Stimulated activated CD4-positive, alpha-beta T cell treated with anti-CD3 and anti-CD28 coated beads, Interleukin-12 subunit alpha, Interleukin-12 subunit beta, amount 100 ng/mL, for 4 hours (primary cell): Measurements from ENCODE around the gene MYOG.

Experiments
- DNase-seq: peaks from one replicate; pipeline ENCODE4 v3.0.0-alpha.2; 2020

Gene MYOG

DNA sequence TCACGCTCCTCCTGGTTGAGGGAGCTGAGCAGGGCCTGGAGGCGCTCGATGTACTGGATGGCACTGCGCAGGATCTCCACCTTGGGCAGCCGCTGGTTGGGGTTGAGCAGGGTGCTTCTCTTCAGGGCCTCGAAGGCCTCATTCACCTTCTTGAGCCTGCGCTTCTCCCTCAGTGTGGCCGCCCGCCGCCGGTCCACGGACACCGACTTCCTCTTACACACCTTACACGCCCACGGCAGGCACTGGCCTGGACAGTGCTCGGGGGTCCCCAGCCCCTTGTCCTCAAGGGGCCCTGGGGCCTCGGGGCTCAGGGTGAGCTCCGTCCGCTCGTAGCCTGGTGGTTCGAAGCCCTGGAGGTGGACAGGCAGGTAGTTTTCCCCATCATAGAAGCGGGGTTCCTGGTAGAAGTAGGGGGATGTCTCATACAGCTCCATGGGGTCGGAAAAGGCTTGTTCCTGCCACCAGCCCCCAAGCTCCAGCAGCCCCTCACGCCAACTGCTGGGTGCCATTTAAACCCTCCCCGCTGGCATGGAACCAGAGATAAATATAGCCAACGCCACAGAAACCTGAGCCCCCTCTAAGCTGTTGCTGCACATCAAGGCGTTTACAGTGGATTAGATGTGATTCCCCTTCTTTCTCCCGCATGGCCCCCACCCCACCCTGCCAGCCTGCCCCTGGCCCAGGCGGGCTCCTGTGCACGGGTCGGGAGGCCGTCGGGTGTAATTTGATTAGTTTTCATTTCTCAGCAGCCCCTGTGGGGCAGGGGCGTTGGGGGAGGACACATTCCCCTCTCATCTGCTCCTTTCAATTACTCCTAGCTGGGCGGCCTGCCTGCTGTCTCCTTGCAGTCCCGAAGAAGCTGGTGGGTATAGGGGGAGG, at the start of gene MYOG:
MYOG (minus strand) TSS at position 485 of the 879 bp plus-strand sequence; CDS start at position 434, 51 bp downstream.
- DNase-seq, result no peak

DNA sequence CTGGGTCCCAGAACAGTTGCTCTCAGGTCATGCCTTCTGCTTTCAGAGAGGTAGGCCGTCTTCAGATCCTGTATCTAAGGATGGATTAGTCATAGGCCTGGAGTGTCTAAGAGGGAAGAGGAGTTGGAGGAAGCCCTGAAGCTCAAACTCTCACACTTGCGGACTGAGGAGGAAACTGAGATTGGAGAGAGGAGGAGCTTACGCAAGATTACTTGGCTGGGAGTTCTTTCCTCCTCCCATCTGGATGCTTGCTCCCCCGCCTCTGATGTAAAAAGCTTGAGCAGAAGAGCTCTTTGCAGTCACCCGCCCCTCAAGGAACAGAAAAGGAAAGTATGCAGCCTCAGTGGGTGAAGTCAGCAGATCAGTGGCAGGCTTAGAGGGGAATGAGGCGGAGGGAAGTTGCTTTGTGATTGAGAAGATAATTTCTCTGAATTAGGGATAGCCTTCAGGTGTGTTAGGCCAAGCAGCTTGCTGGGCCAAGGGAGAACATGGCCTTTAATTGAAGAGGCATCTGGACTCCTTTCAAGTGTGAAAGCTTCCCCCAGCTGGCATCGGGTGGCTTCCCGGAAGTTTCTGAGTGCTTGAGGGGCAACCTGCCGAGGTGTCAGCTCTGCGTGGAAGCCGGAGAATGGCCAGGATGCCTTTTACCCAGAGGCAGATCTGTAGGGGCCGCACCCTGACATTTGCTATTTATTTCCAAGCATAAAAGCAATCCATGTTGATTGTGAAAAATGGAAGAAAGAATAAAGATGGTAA, 48.3 kb upstream of the MYOG start:
- no peak for DNase-seq

DNA sequence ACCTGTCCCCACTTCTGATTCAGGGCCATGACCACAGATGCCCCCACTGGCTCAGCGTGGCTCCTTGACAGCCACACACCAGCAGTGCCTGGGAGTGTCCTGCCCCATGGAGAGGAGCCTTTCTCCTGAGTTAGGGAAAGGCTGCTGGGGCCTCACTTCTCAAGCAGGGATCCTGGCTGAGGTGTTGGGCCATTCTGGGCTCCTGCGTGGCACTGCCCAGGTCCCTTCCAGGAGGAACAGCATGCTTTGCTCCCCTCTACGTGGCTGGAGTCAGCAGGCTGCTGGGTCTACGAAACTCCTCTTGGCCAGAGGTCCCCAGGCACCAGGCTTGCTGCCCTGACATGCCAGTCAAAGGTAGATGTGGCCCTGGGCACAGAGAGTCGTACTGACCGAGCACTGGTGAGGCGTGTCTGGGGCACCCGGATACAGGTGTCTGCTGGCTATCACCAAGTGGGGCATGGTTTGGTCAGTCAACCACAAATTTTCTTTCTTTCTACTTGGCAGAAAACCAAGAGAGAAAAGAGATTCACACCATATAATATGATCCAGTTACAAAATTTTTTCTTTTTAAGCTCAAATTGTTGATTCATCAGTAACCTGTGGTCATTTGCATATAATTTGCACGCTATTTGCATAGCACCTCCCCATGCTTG, 45.9 kb upstream of the MYOG start:
- no peak for DNase-seq

DNA sequence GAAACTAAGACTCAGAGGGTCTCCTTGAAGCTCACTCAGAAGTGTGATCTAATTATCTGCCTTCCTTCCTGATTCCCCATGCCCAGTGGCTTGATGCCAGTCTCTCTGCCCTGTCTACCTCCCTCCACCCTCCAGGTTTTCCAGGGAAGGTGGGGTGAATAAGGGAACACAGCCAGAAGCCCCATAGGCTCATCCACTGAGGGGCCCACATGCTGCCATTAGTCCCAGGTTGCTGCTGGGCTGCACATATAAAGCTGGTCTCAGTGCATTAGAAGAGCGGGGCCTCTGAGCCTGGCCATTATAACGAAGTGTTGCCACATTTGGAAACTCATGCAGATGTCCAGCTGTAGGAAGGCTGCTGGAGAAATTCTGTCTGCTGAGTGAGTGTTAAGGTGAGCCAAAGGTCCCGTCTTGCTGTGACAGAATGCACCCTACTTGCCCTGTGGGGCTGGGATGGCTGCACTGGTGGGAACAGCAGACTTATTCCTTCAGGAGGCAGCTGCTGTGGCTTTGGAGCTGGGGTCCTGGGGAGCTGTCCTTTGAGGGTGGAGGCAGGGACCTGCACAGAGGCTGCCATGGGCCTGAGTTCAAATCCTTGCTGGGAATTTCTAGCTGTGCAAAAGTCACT, 44.7 kb upstream of the MYOG start:
- no peak for DNase-seq

DNA sequence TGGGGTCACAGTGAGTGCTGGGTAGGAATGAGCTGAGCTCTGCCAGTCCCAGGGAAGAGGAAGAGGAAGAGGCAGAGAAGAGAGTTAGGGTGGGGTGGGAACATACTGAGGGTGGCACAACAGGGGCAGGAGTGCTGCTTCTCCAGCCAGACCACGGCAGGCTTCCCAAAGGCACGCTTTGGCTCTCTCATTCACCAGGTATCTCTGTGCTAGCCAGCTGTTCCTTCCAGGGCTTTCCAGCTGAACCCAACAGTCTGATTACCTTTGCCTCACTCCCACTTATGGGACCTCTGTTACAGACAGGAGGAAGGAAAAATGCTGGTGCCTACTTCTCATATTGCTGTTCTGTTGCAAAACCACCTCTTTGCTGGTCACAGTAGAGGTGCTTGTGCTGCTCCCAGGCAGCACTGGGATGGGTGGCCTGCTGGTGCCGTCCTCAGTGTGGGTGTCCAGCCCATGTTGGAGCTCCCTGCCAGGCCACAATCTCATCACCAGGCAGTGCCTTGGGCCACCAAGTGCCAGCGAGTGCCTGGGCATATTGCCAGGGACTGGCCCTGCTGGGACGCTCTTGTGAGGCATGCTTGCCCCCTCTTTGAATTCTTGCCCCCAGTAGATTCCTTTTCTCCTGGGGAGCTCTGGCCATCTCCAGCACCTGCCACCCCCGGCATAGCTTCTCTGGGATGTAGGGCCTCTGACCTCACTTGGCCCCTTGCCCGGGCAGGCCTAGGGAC, 43.9 kb upstream of the MYOG start:
- no peak for DNase-seq

DNA sequence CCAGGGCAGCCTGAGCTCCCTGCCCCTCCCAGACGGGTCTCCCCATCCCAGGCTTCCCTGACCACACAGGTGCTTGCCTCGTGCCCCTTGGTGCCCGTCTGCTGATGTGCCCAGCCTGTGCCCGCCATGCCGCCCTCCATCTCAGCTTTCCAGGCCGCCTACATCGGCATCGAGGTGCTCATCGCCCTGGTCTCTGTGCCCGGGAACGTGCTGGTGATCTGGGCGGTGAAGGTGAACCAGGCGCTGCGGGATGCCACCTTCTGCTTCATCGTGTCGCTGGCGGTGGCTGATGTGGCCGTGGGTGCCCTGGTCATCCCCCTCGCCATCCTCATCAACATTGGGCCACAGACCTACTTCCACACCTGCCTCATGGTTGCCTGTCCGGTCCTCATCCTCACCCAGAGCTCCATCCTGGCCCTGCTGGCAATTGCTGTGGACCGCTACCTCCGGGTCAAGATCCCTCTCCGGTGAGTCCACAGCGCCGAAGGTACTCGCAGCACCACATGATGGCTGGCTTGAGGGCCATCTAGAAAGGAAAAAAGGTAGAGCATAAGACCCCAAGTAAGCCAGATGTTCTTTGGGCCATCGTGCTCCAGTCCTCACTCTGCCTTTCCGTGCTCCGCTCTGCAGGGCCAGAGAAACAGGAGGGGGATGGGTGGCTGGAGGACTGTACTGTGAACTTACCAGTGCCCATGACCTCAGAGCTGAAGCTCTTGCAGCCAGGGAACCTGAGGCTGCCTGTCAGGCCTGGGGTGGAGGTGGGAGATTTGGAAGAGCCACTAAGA, 43.1 kb upstream of the MYOG start:
- DNase-seq, result no peak

DNA sequence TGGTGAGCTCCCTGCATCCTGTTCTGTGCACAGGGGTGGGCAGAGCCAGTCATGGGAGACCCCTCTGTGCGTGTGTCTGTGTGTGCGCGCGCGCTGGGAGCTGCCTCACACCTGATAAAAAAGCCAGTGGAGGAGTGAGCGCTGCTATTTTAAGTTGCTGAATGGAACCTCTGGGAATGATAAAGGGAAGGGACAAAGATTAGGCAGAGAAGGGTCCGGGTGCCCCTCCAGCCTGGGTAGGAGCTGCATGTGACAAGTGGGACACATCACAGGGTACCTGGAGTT, 42.6 kb upstream of the MYOG start:
- DNase-seq, result no peak

DNA sequence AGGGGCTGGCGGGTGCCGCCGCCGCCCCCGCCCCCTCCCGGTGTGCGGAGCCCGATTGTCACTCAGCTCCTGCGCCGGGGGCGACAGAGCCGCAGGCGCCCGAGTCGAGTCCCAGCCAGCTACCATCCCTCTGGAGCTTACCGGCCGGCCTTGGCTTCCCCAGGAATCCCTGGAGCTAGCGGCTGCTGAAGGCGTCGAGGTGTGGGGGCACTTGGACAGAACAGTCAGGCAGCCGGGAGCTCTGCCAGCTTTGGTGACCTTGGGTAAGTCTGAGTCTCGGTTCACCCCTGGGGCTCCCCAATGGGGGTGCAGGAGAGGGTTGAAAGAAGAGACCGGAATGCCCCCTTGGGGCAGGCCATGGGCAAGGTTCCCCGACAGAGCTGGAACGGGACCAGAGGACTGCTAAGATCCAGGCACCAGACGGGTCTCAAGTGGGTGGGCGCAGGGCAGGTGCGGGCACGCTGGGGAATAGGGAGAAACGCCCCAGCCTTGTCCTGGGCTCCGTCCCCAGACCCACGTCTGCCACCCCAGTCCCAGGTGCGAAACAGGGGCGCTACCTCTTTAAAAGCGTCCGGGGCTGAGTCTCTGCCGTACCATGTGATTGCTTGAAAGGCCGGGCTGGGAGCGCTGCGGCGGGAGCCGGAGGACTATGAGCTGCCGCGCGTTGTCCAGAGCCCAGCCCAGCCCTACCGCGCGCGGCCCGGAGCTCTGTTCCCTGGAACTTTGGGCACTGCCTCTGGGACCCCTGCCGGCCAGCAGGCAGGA, 42.0 kb upstream of the MYOG start, which contains the start of gene ADORA1:
ADORA1 (plus strand) TSS at position 61 of the 765 bp plus-strand sequence. CDS start 1,116 bp downstream, outside the sequence.
- no peak for DNase-seq

DNA sequence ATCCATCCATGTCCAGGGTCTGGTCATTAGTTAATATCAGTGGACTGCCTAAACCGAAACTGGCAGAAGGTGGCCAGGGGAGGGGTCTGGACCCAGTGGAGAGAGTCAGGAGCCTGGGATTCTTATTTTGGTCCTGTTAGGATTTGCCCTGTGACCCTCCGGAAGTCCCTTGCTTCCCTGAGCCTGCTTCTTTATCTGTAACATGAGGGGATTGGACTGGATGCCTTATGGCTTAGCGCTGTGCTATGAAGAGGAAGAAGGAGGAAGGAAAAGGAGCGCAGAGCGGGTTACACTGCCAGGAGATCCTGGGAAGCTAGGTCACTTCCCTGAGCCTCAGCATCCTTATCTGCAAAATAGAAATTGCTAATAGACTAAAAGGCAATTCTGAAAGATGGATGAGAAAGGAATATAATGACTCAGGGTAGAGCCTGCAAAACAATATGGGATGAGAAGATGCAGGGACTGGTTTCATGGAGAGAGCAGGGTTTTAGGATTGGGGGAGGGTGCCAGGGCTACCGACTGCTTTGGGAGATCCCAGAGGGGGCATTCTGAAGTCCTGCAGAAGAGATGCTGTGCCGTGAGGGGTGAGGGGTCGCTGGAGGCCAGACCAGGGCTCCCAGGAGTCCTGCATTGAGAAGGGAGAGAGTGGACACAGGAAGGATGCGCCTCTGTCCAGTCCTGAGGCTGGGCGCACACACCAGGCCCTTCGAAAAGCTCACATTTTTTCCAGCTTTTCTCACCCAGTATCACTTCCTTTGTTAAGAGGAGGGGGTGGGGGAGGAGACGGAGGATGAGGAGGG, 41.3 kb upstream of the MYOG start:
- DNase-seq, result no peak

DNA sequence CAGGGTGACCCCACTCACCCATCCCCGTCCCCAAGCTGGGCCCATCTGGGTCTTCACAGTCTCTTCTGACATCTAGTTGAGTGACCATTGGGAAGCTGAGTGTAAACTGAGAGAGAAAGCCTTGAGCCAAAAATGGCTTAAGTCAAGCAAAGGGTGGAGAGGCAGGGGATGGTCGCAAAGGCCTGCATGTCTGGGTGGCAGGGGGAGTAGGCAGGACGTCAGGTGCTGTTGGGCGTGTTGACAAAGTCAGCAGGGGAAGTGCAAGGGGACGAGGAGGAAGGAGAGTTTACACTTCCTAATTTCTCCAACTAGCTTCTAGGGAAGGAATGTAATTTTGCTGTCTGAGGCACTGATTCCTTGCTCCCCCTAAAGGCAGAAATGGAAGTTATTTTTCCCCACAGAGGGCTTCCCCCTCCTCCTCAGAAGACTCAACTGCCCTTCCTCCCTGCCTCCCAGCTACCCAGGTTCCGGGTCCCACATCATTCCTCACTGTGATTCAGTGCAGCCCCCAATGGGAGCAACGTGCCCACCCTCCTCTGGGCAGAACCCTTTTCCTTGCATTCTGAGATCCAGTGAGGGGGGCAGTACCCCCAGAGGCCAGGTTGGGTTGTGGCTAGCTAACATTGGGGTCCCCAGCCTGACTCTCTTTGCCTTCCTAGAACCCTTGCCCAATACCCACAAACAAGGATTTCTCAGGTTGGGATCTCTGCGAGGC, 40.5 kb upstream of the MYOG start:
- no peak for DNase-seq

DNA sequence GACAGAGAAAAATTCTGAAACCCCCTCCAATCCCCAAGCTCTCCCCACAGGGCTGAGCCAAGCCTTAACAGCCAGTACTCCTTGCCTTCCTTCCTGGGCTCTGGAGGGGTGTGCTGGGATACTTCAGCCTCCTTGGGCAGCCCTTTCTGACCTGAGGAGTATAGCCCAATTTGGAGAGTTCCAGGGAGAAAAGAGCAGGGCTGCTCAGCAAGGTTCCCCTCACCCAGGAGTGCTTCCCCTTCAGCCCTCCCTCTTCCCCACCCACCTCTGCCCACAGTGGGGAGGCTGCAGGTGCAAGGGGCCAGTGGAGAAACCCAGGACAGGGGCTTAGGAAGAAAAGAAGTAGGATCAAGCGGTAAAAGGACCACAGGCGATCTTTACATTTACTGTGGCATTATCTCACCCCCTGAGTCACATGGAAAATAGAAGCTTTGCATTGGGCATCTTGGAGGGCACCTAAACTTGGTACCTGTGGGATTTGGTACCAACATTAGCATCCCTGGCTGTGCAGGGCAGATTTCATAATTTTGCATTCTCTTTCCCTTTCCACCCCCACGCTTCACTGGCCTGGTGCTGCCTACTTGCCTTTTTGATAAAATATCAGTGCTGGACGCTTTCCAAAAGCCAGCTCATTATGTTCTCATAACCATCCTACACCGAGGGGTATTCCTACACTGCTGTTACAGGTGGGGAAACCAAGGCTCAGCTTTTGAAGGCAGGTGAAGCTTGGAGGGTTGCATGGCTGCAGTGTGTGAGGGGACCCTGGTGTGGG, 38.9 kb upstream of the MYOG start:
- no peak for DNase-seq

DNA sequence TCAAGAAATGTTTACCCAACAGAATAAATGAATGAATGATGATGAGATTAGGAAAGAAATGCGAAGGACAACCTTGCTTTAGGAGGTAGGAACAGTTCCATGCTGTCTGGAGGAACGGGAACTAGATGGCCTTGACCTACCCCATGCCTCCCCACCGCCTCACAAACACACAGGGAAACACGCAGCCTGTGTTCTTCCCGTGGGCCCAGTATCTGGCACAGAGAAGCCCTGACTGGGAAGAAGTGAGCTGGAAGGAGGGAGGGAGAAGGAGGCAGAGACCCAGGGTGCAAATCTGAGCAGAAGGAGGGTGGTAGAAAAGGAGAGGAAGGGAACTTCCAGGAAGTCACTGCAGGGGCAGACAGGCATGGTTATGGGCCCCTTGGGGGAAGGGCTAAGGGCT, 38.2 kb upstream of the MYOG start:
- DNase-seq, result no peak

DNA sequence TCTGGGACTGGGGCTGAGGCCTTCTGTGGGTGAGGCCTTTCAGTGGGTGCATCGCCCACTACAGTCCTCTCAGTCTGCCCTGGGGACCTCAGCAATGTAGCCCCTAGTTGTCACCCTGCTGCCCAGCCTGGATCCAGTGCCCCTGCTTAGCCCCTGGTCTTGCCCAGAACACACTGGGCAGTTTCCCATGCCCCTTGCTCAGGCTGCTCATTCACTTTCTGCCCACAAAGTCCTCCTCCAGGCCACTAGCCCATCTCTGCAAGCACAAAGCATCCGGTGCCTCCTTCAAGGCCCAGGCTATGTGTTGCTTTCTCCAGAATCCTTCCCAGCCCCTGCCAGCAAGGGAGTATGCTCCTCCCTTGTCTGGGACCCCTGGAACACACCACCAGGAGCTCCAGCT, 36.3 kb upstream of the MYOG start:
- DNase-seq, result no peak

DNA sequence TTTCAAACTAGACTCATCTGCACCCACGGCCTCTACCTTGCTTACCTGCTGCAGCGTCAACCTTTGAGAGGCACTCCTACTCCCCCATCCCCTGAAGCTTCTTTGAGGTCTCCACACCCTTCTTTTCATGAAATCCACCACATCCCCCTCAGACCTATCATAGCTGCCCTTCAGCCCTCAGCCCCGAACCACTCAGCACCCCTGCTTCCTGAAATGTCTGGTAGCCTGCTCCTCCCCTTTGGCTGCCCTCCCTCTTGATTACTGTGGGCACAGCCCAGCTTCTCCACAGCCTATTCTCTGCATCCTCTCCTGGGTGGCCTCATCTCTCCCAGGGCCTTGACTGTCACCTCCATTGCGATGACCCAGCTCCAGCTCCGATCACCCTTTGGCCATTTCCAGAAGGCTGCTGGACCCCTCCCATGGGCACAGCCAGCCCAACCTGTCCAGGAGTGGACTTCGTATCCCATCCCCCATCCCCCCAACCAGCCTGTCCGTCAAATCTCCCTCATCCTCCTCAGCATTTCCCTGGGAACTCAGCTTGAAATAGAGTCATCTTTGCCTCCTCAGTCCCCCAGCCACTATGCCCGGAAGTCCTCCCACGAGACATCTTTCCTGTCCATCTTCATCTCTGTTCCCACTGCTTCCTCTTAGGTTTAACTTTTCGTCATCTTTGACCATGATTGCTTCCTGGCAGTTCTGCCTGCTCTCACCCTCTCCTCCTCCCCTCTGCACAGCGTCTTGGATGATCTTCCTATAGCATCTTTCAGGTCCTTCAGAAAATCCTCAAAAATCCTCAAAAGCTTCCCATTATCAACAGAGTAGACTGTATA, 35.6 kb upstream of the MYOG start:
- no peak for DNase-seq

DNA sequence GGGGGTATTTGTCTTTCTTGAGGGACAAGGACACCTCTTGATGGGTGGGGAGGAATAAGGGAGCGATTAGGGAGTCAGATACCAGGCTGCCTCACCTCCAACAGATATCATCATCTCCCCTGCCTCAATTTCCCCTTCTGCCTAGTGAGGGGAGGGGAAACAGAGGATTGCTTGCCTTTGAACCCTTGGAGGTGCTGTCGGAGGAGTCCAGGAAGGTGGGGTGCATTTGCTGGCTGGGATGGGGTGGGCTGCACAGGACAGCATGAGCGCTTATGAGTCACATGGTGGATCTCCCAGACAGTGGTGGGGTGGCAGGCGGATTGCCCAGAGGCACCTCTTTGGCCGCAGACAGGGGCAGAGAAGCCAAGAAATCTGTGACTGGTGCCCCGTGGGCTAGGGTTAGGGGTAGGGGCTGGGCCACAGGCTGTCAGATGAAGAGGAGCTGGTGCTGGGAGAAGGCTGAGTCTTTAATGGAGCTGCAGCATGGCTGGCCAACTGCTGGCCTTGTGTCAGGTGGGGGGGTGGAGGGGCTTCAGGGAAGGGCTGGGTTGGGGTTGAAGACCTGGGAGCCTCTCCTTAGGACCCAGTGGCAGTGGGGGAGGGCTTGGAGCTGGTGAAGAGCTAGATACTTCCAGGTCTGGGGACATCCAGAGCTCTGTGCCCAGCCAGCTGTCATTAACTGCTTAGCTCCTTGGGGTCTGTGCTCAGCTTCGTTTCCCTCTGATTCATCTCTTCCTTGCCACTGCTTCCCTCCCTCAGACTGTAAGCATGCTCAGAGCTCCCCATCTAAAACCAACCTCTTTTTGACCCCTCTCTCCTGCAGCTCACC, 34.7 kb upstream of the MYOG start:
- DNase-seq, result no peak
